Ascending aorta (tissue), 2 donors: ENCODE data around the gene SGIP1. TPM values are rescaled to one million over a fixed set of nuclear protein-coding genes. Genes with fewer than 3 reads are reported as not detected.

Experiments
- DNase-seq, 2 donors: peaks; one replicate each; pipeline ENCODE4 v3.0.0-alpha.2; 2019; ENCODE audit warnings: low spot score in 2 of 2
- H3K27ac ChIP-seq, 2 donors: fragments of 200-600 bp; sonication (generic); one replicate each; pipeline ENCODE4 v1.5.1; 2016 to 2017; ENCODE audit warnings: mild to moderate bottlenecking in 1 of 2
- H3K27me3 ChIP-seq: fragments of 200-600 bp; sonication (generic); one replicate; pipeline ENCODE4 v1.5.1; 2017
- H3K36me3 ChIP-seq, 2 donors: fragments of 200-600 bp; sonication (generic); one replicate each; pipeline ENCODE4 v1.5.1; 2016
- H3K4me1 ChIP-seq, 2 donors: fragments of 200-600 bp; sonication (generic); one replicate each; pipeline ENCODE4 v1.5.1; 2016 to 2017; ENCODE audit warnings: mild to moderate bottlenecking in 1 of 2
- H3K4me3 ChIP-seq, 2 donors: fragments of 200-600 bp; sonication (generic); one replicate each; pipeline ENCODE4 v1.5.1; 2016 to 2017; ENCODE audit warnings: mild to moderate bottlenecking in 1 of 2
- H3K9me3 ChIP-seq, 2 donors: fragments of 200-600 bp; sonication (generic); one replicate each; pipeline ENCODE4 v1.5.1; 2016
- intact Hi-C: fragments of 100-400 bp; cut with DNase I; formaldehyde crosslinking; loops from one replicate; pipeline ENCODE4 v1.15.1; 2023
- total RNA-seq: library from RNA; depleted of rRNA; stranded (reverse); fragments of >200 nt; gene quantifications from one replicate; pipeline ENCODE4 v1.1.0, GENCODE V29; 2016
- TF ChIP-seq, protein P1 (sequence below), 3 experiments: fragments of 200-600 bp in 2 of 3; fragments of 450-650 bp in 1 of 3; sonication (generic) in 2 of 3; IDR thresholded peaks; one replicate each; pipeline ENCODE4 v1.5.1; 2016 to 2019; ENCODE audit warnings: antibody characterized with exemption in 3 of 3, mild to moderate bottlenecking in 1 of 3, moderate library complexity in 1 of 3

SGIP1 gene
- total RNA-seq, 1 donor from 2014 or later: 1.6 TPM

- Histone ChIP-seq H3K36me3 (no peaks in the 10 kb centered on the region), H3K9me3 (no peaks in the 10 kb centered on the region), H3K4me3 (no peak overlapping the region), H3K27me3 (no peaks in the 10 kb centered on the region), H3K4me1 (no peaks in the 10 kb centered on the region), H3K27ac (no peak overlapping the region)
- TF ChIP-seq, protein P1, sequence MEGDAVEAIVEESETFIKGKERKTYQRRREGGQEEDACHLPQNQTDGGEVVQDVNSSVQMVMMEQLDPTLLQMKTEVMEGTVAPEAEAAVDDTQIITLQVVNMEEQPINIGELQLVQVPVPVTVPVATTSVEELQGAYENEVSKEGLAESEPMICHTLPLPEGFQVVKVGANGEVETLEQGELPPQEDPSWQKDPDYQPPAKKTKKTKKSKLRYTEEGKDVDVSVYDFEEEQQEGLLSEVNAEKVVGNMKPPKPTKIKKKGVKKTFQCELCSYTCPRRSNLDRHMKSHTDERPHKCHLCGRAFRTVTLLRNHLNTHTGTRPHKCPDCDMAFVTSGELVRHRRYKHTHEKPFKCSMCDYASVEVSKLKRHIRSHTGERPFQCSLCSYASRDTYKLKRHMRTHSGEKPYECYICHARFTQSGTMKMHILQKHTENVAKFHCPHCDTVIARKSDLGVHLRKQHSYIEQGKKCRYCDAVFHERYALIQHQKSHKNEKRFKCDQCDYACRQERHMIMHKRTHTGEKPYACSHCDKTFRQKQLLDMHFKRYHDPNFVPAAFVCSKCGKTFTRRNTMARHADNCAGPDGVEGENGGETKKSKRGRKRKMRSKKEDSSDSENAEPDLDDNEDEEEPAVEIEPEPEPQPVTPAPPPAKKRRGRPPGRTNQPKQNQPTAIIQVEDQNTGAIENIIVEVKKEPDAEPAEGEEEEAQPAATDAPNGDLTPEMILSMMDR (IDR thresholded peaks at IDR 0.05): no peak
- intact Hi-C loops: no loop called here
- DNase-seq: no peak
Observed at GRCh38 chr1:66705110-66705509, 171.2 kb downstream of the SGIP1 start.

DNA sequence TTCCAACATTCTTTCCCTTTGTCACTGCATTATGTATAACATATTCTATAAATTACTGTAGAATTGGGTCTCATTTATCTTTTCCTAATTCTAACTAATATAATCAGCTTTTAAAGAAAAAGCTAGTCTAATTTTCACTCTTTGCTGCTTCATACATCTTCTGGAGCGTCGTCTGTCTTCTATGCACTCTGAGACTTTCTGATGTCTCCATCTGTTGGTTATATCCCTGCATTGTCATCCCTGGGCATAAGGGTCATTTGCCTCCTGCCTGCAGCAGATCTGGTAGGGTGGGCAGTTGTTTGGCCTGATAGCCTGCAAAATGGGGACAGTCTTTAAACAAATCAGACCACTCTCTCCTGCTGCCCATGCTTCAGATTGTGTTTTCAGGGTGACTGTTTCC is 177.5 kb downstream of the SGIP1 start:
- no peaks in the 10 kb centered on the region for H3K9me3 ChIP-seq
- intact Hi-C loops: no loop called here
- no peak overlapping the region for H3K4me3 ChIP-seq
- no peaks in the 10 kb centered on the region for H3K27me3 ChIP-seq
- DNase-seq: no peak
- peaks cover 0 to 3% of the 10 kb centered on the region in 2 donors for H3K36me3 ChIP-seq
- TF ChIP-seq, protein P1 (IDR thresholded peaks at IDR 0.05): peak in 2 of 3 experiments; percentile 9 to 32
- no peak overlapping the region for H3K27ac ChIP-seq
- H3K4me1 ChIP-seq: no peaks in the 10 kb centered on the region

DNA sequence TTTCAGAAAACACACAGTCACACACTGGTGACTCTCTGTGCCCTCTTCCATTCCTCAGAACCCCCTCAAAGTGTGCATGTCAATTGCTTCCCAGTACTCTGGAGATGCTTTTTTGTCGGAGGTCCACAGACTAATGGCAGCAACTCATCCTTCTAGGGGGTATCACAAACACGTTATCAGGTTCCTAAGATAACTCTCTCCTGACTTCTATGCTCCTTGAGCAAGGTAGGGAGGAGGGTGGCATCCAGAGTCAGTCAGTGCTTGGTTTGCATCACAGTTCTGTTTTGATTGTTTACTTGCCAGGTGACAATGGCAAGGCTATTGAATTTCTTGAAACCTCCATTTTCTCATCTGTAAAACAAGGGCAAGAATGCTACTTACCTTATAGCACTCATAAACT is 178.9 kb downstream of the SGIP1 start:
- no peak overlapping the region for H3K4me3 ChIP-seq
- intact Hi-C loops: no loop called here
- no peak overlapping the region for H3K27ac ChIP-seq
- H3K36me3 ChIP-seq: peaks cover 0 to 3% of the 10 kb centered on the region in 2 donors
- TF ChIP-seq, protein P1 (IDR thresholded peaks at IDR 0.05): no peak
- H3K27me3 ChIP-seq: no peaks in the 10 kb centered on the region
- no peaks in the 10 kb centered on the region for H3K4me1 ChIP-seq
- no peaks in the 10 kb centered on the region for H3K9me3 ChIP-seq
- no peak for DNase-seq

DNA sequence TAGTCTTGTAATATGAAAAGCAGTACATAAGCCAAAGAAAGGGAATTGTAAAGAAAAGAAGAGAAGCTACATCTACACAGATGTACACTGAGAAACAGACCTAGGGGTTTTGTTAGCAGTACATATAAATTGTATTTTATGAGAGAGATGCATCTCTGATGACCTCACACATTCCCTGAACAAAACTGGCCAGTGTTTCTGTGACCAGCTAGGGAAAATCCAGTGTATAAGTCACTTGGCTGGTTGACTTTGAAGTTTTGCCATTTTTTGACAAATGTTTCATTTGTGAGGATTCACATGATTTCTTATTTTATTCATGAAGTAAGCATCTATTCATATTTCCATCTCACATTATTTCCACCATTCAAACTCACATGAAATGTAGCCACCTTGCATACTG is 190.0 kb downstream of the SGIP1 start:
- Histone ChIP-seq H3K4me3 (no peak overlapping the region), H3K36me3 (peaks cover 0 to 15% of the 10 kb centered on the region in 2 donors), H3K9me3 (no peaks in the 10 kb centered on the region), H3K27me3 (no peaks in the 10 kb centered on the region), H3K27ac (no peak overlapping the region), H3K4me1 (no peaks in the 10 kb centered on the region)
- no peak for DNase-seq
- intact Hi-C loops: loop anchor here (10.0 kb wide), 1 partner anchor 189 kb away; the partner anchor contains the start of gene SGIP1
- TF ChIP-seq, protein P1 (IDR thresholded peaks at IDR 0.05): no peak

GRCh38 chr1:66725885-66726665 is 192.1 kb downstream of the SGIP1 start:
- TF ChIP-seq, protein P1 (IDR thresholded peaks at IDR 0.05): peak; percentile 84 to 98 (median 94)
- no peaks in the 10 kb centered on the region for H3K4me1 ChIP-seq
- peaks cover 4 to 22% of the 10 kb centered on the region in 2 donors for H3K36me3 ChIP-seq
- no peak overlapping the region for H3K4me3 ChIP-seq
- H3K9me3 ChIP-seq: no peaks in the 10 kb centered on the region
- intact Hi-C loops: loop anchor here (1.0 to 10.0 kb wide), 3 partner anchors 191 to 473 kb away; partner anchors contain the start of gene SGIP1
- H3K27me3 ChIP-seq: no peaks in the 10 kb centered on the region
- no peak overlapping the region for H3K27ac ChIP-seq
- peak; percentile 11 to 78 for DNase-seq
